Upper lobe of left lung (tissue), 4 donors: ENCODE results near the gene TCF7L1.

ENCODE experiments used
- POLR2A ChIP-seq, 4 donors: fragments of 450-650 bp; IDR thresholded peaks; one replicate each; pipeline ENCODE4 v1.5.1; 2016 to 2017; ENCODE audit warnings: antibody characterized with exemption in 4 of 4, mild to moderate bottlenecking in 2 of 4
- POLR2AphosphoS5 ChIP-seq, 2 donors: sonication (generic); formaldehyde crosslinking; IDR thresholded peaks; one replicate each; pipeline ENCODE4 v1.5.1; 2017; ENCODE audit warnings: antibody characterized with exemption in 2 of 2
- TF ChIP-seq, protein P1 (sequence below), 6 experiments: fragments of 450-650 bp in 4 of 6; fragments of 200-600 bp in 2 of 6; sonication (generic) in 2 of 6; IDR thresholded peaks; one replicate each; pipeline ENCODE4 v1.5.1; 2016 to 2019; ENCODE audit warnings: antibody characterized with exemption in 6 of 6

DNA sequence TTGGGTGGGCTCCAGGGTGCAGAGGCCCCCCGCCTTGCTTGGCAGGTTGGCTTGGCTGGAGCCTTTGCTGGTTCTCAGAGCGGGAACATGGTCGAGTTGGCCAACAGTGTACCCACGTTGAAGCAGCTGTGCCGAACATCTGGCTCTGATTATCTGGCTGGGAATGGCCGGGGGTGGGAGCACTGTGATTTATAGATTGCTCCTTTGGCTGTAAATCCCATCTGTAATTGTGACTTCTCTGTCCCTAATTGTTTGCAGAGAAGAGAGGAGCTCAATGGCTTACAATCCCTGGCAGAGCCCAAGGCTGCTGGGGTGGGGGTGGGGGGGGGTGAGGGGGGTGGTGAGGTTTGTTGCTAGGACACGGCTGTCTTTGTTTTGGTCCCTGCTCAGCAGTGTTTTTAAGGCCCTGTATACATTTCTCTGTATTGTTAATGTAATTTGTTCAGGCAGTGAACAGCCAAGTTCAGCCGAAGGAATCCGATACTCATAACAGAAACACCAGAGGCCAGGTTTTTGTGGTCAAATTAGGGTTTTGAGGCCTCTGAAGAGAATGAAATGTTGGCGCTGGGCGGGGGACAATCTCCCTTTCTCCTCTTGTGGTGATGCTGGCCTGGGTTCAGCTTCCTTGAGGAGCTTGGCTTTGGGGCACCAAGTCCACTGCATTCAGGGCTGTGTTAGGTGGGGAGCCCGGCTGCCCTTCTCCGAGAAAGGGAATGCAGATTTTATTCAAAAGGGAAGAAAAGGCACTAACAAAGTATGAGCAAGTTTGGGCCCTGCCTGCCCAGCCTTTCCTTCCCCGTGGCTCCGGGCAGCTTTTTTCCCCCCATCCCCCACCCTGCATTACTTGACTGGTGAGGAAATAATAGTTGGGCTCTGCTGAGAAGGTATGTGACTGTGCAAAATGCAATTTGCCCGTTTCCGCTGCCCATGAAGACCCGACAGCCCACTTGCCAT lies 82.5 kb downstream of the TCF7L1 start:
- TF ChIP-seq, protein P1, sequence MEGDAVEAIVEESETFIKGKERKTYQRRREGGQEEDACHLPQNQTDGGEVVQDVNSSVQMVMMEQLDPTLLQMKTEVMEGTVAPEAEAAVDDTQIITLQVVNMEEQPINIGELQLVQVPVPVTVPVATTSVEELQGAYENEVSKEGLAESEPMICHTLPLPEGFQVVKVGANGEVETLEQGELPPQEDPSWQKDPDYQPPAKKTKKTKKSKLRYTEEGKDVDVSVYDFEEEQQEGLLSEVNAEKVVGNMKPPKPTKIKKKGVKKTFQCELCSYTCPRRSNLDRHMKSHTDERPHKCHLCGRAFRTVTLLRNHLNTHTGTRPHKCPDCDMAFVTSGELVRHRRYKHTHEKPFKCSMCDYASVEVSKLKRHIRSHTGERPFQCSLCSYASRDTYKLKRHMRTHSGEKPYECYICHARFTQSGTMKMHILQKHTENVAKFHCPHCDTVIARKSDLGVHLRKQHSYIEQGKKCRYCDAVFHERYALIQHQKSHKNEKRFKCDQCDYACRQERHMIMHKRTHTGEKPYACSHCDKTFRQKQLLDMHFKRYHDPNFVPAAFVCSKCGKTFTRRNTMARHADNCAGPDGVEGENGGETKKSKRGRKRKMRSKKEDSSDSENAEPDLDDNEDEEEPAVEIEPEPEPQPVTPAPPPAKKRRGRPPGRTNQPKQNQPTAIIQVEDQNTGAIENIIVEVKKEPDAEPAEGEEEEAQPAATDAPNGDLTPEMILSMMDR (IDR thresholded peaks at IDR 0.05), result no peak
- TF ChIP-seq POLR2A (IDR thresholded peaks at IDR 0.05) (no peak), POLR2AphosphoS5 (IDR thresholded peaks at IDR 0.05) (no peak)
